Keratinocyte (primary cell): ENCODE measurements around the gene SEMA4A. TPM values are rescaled to one million over a fixed set of nuclear protein-coding genes. Genes with fewer than 3 reads are reported as not detected.

Experiments
- DNase-seq: peaks from one replicate; pipeline ENCODE4 v3.0.0-alpha.2; 2011; ENCODE audit warnings: low read depth, missing footprints, low spot score
- FAIRE-seq: peaks from 2 replicates; lab custom pipeline; 2011; peaks lifted over from hg19 to GRCh38; lab: Jason Lieb, UNC
- H2AFZ ChIP-seq: 2 replicates; pipeline ENCODE4 v1.6.0; 2012; ENCODE audit warnings: low read length, control low read depth, inconsistent platforms; ENCODE audit not compliant: control insufficient read depth
- H3K27ac ChIP-seq: 2 replicates; pipeline ENCODE4 v1.5.1; 2011; ENCODE audit warnings: low read length; ENCODE audit not compliant: control insufficient read depth, insufficient read depth
- H3K27me3 ChIP-seq: 3 replicates; pipeline ENCODE4 v1.6.0; 2011; ENCODE audit warnings: low read length; ENCODE audit not compliant: control insufficient read depth, insufficient read depth; ENCODE audit errors: extremely low read depth
- H3K36me3 ChIP-seq, 2 experiments: 2 replicates in 1 of 2; 3 replicates in 1 of 2; pipeline ENCODE4 v1.5.1; 2011; ENCODE audit warnings: low read length in 2 of 2, mild to moderate bottlenecking in 1 of 2; ENCODE audit not compliant: control insufficient read depth in 2 of 2, insufficient read depth in 2 of 2; ENCODE audit errors: extremely low read depth in 1 of 2
- H3K4me1 ChIP-seq: 3 replicates; pipeline ENCODE4 v1.5.1; 2011; ENCODE audit warnings: low read length; ENCODE audit not compliant: control insufficient read depth, insufficient read depth; ENCODE audit errors: extremely low read depth
- H3K4me2 ChIP-seq: 3 replicates; pipeline ENCODE4 v1.6.0; 2011; ENCODE audit warnings: low read depth, low read length; ENCODE audit not compliant: control insufficient read depth, insufficient read depth; ENCODE audit errors: extremely low read depth
- H3K4me3 ChIP-seq, 3 experiments: fragments of 200-600 bp in 1 of 3; sonication (generic) in 1 of 3; 2 replicates in 2 of 3; 3 replicates in 1 of 3; pipeline ENCODE4 v1.5.1; 2011 to 2016; ENCODE audit warnings: low read length in 3 of 3, mild to moderate bottlenecking in 3 of 3, control low read depth in 2 of 3, inconsistent platforms in 1 of 3, low read depth in 1 of 3, mixed read lengths in 1 of 3, mixed run types in 1 of 3, moderate library complexity in 1 of 3; ENCODE audit not compliant: control insufficient read depth in 2 of 3, insufficient read depth in 2 of 3; ENCODE audit errors: extremely low read depth in 1 of 3
- H3K79me2 ChIP-seq: 2 replicates; pipeline ENCODE4 v1.6.0; 2012; ENCODE audit warnings: low read length; ENCODE audit not compliant: control insufficient read depth, insufficient read depth
- H3K9ac ChIP-seq: 3 replicates; pipeline ENCODE4 v1.6.0; 2011; ENCODE audit warnings: low read length; ENCODE audit not compliant: control insufficient read depth, insufficient read depth; ENCODE audit errors: extremely low read depth
- H3K9me1 ChIP-seq: 3 replicates; pipeline ENCODE4 v1.6.0; 2011; ENCODE audit warnings: low read length; ENCODE audit not compliant: control insufficient read depth, insufficient read depth; ENCODE audit errors: extremely low read depth
- H3K9me3 ChIP-seq: 2 replicates; pipeline ENCODE4 v1.5.1; 2012; ENCODE audit warnings: low read depth, low read length; ENCODE audit not compliant: control insufficient read depth
- H4K20me1 ChIP-seq: 3 replicates; pipeline ENCODE4 v1.6.0; 2011; ENCODE audit warnings: low read length; ENCODE audit not compliant: control insufficient read depth, insufficient read depth; ENCODE audit errors: extremely low read depth
- CTCF ChIP-seq, 3 experiments: IDR thresholded peaks in 1 of 3; conservative IDR thresholded peaks in 1 of 3; optimal IDR thresholded peaks in 1 of 3; 2 replicates in 2 of 3; 3 replicates in 1 of 3; pipeline versions ENCODE3 to v1.5.1; 2011; ENCODE audit warnings: low read length in 3 of 3, mild to moderate bottlenecking in 3 of 3, moderate library complexity in 2 of 3, control low read depth in 1 of 3, inconsistent platforms in 1 of 3; ENCODE audit not compliant: insufficient read depth in 2 of 3; ENCODE audit errors: extremely low read depth in 1 of 3
- EZH2 ChIP-seq: IDR thresholded peaks from one replicate; pipeline ENCODE4 v1.6.1; 2012; ENCODE audit warnings: inconsistent platforms, mild to moderate bottlenecking, low read length, moderate library complexity
- dilution Hi-C: fragments of 300-500 bp; cut with MboI; formaldehyde crosslinking; loops from one replicate; pipeline ENCODE4 v1.7.0; 2020; ENCODE audit warnings: low sequenced_read_pairs; ENCODE audit not compliant: extremely low pct_ligation_motif_present
- polyA plus RNA-seq, 5 experiments: library from polyadenylated mRNA; depleted of rRNA in 3 of 5; stranded (reverse) in 3 of 5; stranded (forward) in 1 of 5; unstranded in 1 of 5; fragments of >200 nt; gene quantifications; 1 replicate in 1 of 5; 2 replicates in 3 of 5; 3 replicates in 1 of 5; pipeline versions ENCODE4 v1.2.1 to v1.2.3, GENCODE V29; 2011 to 2012; ENCODE audit warnings: missing spikeins in 2 of 5, low read depth in 1 of 5, low replicate concordance in 1 of 5

The SEMA4A gene
- polyA plus RNA-seq, 1 donor (not counting 4 experiments of a cell fraction or from before 2014, with no cell fraction given), result 7.9 TPM

- FAIRE-seq (no peak), DNase-seq (no peak)
- no peak overlapping the region for H3K27ac ChIP-seq
- no peaks in the 10 kb centered on the region for H3K36me3 ChIP-seq
- no peaks in the 10 kb centered on the region for H3K27me3 ChIP-seq
- H4K20me1 ChIP-seq, result peaks cover 5% of the 10 kb centered on the region
- H3K9me1 ChIP-seq, result no peaks in the 10 kb centered on the region
- H3K4me2 ChIP-seq, result no peak overlapping the region
- H3K4me1 ChIP-seq, result peaks cover 34% of the 10 kb centered on the region
- H3K4me3 ChIP-seq, result no peak overlapping the region
- peaks cover 7% of the 10 kb centered on the region for H3K79me2 ChIP-seq
- TF ChIP-seq EZH2 (no peak), CTCF (optimal IDR thresholded peaks at IDR 0.05 in 1 of 3, IDR thresholded peaks at IDR 0.05 in 1 of 3, conservative IDR thresholded peaks at IDR 0.05 in 1 of 3; ENCODE audit: extremely low read depth in 1 of 3, insufficient read depth in 2 of 3, low read length in 3 of 3) (no peak)
- dilution Hi-C loops, result no loop called here
- H2AFZ ChIP-seq, result no peak overlapping the region
- H3K9me3 ChIP-seq, result no peaks in the 10 kb centered on the region
- H3K9ac ChIP-seq, result no peak overlapping the region
Observed at GRCh38 chr1:156110252-156110651, 43.1 kb upstream of the SEMA4A start.

- Histone ChIP-seq H3K9ac (no peak overlapping the region), H3K4me3 (no peak overlapping the region), H4K20me1 (peaks cover 7% of the 10 kb centered on the region), H3K27me3 (no peaks in the 10 kb centered on the region), H3K36me3 (peaks cover 0 to 3% of the 10 kb centered on the region in 2 experiments), H2AFZ (no peak overlapping the region), H3K9me1 (no peaks in the 10 kb centered on the region), H3K4me2 (no peak overlapping the region), H3K9me3 (no peaks in the 10 kb centered on the region), H3K27ac (no peak overlapping the region), H3K4me1 (peaks cover 24% of the 10 kb centered on the region), H3K79me2 (peaks cover 19% of the 10 kb centered on the region)
- DNase-seq, result no peak
- no peak for TF ChIP-seq CTCF (optimal IDR thresholded peaks at IDR 0.05 in 1 of 3, IDR thresholded peaks at IDR 0.05 in 1 of 3, conservative IDR thresholded peaks at IDR 0.05 in 1 of 3; ENCODE audit: extremely low read depth in 1 of 3, insufficient read depth in 2 of 3, low read length in 3 of 3)
- TF ChIP-seq EZH2, result no peak
- dilution Hi-C loops, result no loop called here
- no peak for FAIRE-seq
Observed at GRCh38 chr1:156111355-156111962, 41.9 kb upstream of the SEMA4A start.
